Measurements from ENCODE around the gene TBPL2.

TBPL2 gene

GRCh38 chr14:55411426-55412389, 28.7 kb downstream of the TBPL2 start, which contains the start of gene ATG14:
ATG14 (minus strand) TSS chr14:55411830; CDS start chr14:55411822, 8 bp downstream.
- Histone ChIP-seq H3K4me3 (peak within 1 kb of the TSS; percentile 98), H3K27ac (peak within 1 kb of the TSS; percentile 87)
- TF ChIP-seq CTCF (IDR thresholded peaks at IDR 0.05): no peak
- peak; percentile 91 for DNase-seq (ENCODE audit: low spot score)

GRCh38 chr14:55410876-55411275, 29.5 kb downstream of the TBPL2 start:
- Histone ChIP-seq H3K27ac (peak overlapping the region; percentile 87), H3K4me3 (peak overlapping the region; percentile 98)
- TF ChIP-seq CTCF (IDR thresholded peaks at IDR 0.05): no peak
- no peak for DNase-seq (ENCODE audit: low spot score)

GRCh38 chr14:55404173-55404854, 36.1 kb downstream of the TBPL2 start:
- no peak for DNase-seq (ENCODE audit: low spot score)
- Histone ChIP-seq H3K27ac (no peak overlapping the region), H3K4me3 (no peak overlapping the region)
- TF ChIP-seq CTCF (IDR thresholded peaks at IDR 0.05): no peak

GRCh38 chr14:55401751-55402150, 38.7 kb downstream of the TBPL2 start:
- no peak for DNase-seq (ENCODE audit: low spot score)

GRCh38 chr14:55399852-55400251, 40.6 kb downstream of the TBPL2 start:
- no peak for TF ChIP-seq CTCF (IDR thresholded peaks at IDR 0.05)
- no peak for DNase-seq (ENCODE audit: low spot score)
- peak overlapping the region in 1 of 2 donors; percentile 2 for H3K27ac ChIP-seq
- no peak overlapping the region for H3K4me3 ChIP-seq

More at GRCh38 chr14:55401751-55402150, 38.7 kb downstream of the TBPL2 start:
- Histone ChIP-seq H3K27ac (no peak overlapping the region), H3K4me3 (no peak overlapping the region)
- no peak for TF ChIP-seq CTCF (IDR thresholded peaks at IDR 0.05)

- no peak for DNase-seq (ENCODE audit: low spot score)
- TF ChIP-seq CTCF (IDR thresholded peaks at IDR 0.05): no peak
- H3K4me3 ChIP-seq: no peak overlapping the region
- peak overlapping the region; percentile 52 to 71 for H3K27ac ChIP-seq
Observed at GRCh38 chr14:55399183-55399582, 41.2 kb downstream of the TBPL2 start.

All from coronary artery (tissue), 2 donors.